Measurements from ENCODE around the gene DOK3.

DOK3 gene

GRCh38 chr5:177476531-177477233 lies 32.9 kb downstream of the DOK3 start:
- in situ Hi-C loops (cut with MboI; ENCODE audit: low pct_unique_long_range_greater_than_20kb, low sequenced_read_pairs, unreplicated experiment), result no loop called here
- no peak for DNase-seq (ENCODE audit: low spot score)
- no peak for TF ChIP-seq CTCF (IDR thresholded peaks at IDR 0.05; ENCODE audit: extremely low read depth, insufficient read depth, missing control alignments)

GRCh38 chr5:177475563-177476427 lies 33.8 kb downstream of the DOK3 start:
- no peak for DNase-seq (ENCODE audit: low spot score)
- in situ Hi-C loops (cut with MboI; ENCODE audit: low pct_unique_long_range_greater_than_20kb, low sequenced_read_pairs, unreplicated experiment), result no loop called here
- TF ChIP-seq CTCF (IDR thresholded peaks at IDR 0.05; ENCODE audit: extremely low read depth, insufficient read depth, missing control alignments), result no peak

- DNase-seq (ENCODE audit: low spot score), result no peak
- no peak for TF ChIP-seq CTCF (IDR thresholded peaks at IDR 0.05; ENCODE audit: extremely low read depth, insufficient read depth, missing control alignments)
- in situ Hi-C loops (cut with MboI; ENCODE audit: low pct_unique_long_range_greater_than_20kb, low sequenced_read_pairs, unreplicated experiment), result no loop called here
These were observed 34.6 kb downstream of the DOK3 start for GRCh38 chr5:177474846-177475562.

- in situ Hi-C loops (cut with MboI; ENCODE audit: low pct_unique_long_range_greater_than_20kb, low sequenced_read_pairs, unreplicated experiment), result no loop called here
- peak; percentile 27 for DNase-seq (ENCODE audit: low spot score)
- TF ChIP-seq CTCF (IDR thresholded peaks at IDR 0.05; ENCODE audit: extremely low read depth, insufficient read depth, missing control alignments), result no peak
These were observed 35.6 kb downstream of the DOK3 start for GRCh38 chr5:177474002-177474476.

- in situ Hi-C loops (cut with MboI; ENCODE audit: low pct_unique_long_range_greater_than_20kb, low sequenced_read_pairs, unreplicated experiment), result no loop called here
- DNase-seq (ENCODE audit: low spot score), result peak; percentile 96
- no peak for TF ChIP-seq CTCF (IDR thresholded peaks at IDR 0.05; ENCODE audit: extremely low read depth, insufficient read depth, missing control alignments)
These were observed 36.1 kb downstream of the DOK3 start, which contains the start of gene DBN1 for GRCh38 chr5:177473443-177474001. DBN1 (minus strand) TSS chr5:177473634; CDS start chr5:177473521, 113 bp downstream.
